GM19397 (cell line): ENCODE data around the gene NRROS.

Experiments
- ATAC-seq: cut with Tn5 transposase; IDR thresholded peaks from one replicate; pipeline ENCODE4 v1.9.1; 2021; ENCODE audit warnings: mild to moderate bottlenecking, moderate library complexity; ENCODE audit not compliant: unreplicated experiment

The NRROS gene

DNA sequence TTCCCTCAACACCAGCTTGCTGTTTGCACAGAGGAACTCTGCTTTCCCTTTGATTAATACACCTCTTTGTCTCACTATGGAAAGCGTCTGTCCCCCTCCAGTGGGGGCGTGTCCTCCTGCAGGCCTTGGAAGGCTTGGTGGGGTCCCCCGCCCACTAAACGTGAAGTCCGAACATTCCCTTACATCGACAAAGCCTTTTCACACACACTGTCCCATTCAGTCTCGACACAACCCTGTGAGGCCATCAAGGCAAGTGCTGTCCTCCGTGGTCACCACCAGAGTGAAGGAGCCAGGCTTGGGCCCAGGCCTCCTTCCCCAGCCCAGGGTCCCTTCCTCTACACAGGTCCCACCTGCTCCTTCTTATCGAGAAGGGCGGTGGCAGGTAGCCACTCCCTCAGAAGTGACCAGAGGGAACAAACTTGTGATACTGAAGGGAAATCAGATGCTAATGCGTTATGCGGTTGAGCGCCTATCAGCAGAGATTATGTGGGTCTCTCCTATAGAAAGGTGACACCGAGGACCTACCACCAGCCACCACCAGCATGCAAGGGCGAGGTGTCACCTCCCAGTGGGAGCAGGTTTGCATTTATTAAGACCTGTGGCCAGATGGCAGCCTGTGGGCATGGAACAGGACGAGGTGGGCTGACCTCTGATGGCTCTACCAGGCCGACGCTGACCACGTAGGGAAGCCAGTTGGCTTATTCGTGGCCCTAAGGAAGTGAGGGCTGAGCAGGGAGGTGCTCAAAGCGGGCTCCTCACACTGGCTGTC lies 6.6 kb downstream of the NRROS start:
- no peak for ATAC-seq

GRCh38 chr3:196646666-196647216 lies 7.2 kb downstream of the NRROS start:
- ATAC-seq: no peak

GRCh38 chr3:196650740-196651311 lies 11.3 kb downstream of the NRROS start:
- ATAC-seq: no peak

DNA sequence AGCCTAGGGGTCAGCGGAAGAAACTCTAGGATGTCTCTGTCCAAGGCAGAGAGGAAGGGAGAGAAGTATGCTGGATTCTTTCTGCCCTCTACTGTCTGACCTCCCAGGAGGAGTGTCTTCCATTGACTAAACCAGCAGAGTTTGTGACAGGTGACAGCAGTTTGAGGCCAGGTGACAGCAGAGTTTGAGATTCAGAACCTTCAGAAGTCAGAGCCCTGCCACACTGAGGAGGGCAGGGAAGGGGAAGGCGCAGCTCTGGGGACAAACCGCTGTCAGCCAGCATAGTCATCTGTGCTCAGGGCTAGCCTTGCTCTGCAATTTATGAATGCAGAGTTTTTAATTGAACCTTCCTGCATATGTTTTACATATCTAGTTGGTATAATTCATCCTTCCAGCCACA lies 12.3 kb downstream of the NRROS start:
- no peak for ATAC-seq

GRCh38 chr3:196652961-196653795 lies 13.7 kb downstream of the NRROS start:
- ATAC-seq: no peak

DNA sequence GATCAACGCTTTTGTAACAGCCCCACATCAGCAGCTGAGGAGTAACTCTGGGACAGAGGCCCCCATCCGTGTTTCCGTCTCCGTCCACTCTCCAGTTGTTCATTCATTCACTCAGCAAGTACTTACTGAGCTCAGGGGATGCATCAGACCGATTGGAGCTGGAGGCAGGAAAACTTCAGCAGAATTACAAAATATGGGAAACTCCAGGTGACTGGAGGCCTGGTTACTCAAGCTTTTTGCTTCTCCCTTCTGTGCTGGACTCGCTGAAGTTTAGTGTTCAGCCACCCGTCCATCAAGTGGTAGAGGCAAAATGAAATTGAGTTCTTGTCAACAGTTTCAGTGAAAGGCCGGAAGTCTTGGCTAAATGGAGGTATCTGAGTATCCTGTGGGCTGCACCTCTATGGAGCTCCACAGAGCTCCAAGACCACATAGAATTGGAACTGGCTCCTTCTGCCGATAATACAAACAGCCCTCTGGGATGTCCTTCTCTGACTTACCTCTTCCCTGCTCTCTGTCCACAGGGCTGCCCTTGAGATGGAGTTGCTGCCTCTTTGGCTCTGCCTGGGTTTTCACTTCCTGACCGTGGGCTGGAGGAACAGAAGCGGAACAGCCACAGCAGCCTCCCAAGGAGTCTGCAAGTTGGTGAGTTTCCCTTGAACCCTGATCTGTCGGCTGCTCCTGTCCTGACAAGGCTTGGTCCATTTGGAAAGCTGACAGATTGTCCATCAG lies 14.7 kb downstream of the NRROS start:
- no peak for ATAC-seq

DNA sequence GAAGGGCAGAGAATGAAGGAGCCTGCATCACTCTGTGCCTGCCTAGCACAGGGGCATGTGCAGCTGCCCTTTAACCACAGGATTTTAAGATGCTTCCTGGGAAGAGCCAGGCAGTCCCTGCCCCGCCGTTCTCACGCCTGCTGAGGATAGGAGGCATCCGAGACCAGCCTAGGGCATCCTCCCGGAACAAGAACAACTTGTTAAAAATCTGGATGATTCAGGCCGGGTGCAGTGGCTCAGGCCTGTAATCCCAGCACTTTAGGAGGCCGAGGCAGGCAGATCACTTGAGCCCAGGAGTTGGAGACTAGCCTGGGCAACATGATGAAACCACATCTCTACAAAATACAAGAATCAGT lies 15.2 kb downstream of the NRROS start:
- no peak for ATAC-seq

DNA sequence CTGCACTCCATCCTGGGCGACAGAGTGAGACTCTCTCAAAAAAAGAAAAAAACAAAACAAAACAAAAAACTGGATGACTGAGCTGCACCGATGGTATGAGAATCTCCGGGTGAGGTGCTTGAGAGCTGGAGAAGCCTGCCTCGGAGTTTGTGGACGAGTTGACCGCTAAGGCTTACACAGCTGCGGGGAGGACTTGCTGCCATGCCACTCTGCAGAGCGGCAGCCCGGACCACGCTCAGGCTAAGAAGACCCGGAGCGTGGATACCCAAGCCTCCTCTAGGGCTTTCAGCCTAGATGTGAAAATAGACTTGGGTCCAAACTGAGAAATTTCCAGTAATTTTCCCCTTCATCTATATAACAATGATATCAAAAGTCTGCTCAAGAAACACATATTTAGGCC lies 16.0 kb downstream of the NRROS start:
- ATAC-seq: no peak

- no peak for ATAC-seq
These were observed 16.7 kb downstream of the NRROS start for GRCh38 chr3:196656213-196656612.

- no peak for ATAC-seq
These were observed 20.4 kb downstream of the NRROS start for GRCh38 chr3:196659901-196660351.

DNA sequence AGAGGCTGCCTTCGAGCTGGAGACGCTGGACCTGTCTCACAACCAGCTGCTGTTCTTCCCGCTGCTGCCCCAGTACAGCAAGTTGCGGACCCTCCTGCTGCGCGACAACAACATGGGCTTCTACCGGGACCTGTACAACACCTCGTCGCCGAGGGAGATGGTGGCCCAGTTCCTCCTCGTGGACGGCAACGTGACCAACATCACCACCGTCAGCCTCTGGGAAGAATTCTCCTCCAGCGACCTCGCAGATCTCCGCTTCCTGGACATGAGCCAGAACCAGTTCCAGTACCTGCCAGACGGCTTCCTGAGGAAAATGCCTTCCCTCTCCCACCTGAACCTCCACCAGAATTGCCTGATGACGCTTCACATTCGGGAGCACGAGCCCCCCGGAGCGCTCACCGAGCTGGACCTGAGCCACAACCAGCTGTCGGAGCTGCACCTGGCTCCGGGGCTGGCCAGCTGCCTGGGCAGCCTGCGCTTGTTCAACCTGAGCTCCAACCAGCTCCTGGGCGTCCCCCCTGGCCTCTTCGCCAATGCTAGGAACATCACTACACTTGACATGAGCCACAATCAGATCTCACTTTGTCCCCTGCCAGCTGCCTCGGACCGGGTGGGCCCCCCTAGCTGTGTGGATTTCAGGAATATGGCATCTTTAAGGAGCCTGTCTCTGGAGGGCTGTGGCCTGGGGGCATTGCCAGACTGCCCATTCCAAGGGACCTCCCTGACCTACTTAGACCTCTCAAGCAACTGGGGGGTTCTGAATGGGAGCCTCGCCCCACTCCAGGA lies 21.1 kb downstream of the NRROS start:
- no peak for ATAC-seq

DNA sequence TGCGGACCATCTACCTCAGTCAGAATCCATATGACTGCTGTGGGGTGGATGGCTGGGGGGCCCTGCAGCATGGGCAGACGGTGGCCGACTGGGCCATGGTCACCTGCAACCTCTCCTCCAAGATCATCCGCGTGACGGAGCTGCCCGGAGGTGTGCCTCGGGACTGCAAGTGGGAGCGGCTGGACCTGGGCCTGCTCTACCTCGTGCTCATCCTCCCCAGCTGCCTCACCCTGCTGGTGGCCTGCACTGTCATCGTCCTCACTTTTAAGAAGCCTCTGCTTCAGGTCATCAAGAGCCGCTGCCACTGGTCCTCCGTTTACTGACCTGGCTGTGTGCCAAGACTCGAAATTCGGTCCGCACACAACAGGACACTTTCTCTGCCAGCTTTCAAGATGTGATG lies 21.9 kb downstream of the NRROS start:
- ATAC-seq: no peak

GRCh38 chr3:196662033-196662432 lies 22.5 kb downstream of the NRROS start:
- no peak for ATAC-seq

DNA sequence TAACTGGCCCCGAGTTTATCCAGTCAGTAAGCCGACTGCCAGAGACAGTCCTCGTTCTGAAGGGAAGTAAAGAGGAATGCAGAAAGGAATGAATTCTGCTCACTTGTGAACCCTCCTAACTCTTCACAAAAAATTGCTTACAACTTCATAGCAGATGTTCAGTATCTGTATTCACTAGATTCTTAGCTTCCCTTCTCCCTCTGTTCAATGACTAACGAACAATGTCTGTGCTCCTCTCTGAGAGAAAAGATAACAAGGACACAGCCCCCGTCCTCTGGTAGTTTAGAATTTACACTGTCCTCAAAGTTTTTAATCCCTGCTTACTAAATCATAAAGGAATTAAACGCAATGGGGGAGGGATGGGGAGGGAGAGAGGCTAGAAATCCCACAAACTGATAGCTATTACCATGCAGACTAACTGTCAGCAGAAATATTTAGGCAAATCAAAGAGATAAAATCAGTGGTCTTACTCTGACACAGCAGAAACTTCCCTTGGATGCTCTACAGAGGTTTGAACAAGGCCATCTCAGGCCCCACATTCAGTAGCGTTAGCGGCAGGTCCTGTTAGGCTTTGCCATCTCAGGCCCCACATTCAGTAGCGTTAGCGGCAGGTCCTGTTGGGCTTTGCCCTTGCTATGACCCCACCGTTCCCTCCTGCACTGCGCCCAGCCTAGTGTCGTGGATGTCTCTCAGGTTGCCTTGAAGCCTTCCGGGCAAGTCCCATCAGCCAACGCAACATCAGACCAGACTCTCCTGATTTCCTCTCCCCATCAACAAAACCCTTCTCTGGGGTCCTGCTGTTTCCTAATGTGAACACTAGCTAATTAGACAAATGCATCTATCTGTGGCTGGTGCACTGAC lies 23.4 kb downstream of the NRROS start:
- ATAC-seq: no peak

DNA sequence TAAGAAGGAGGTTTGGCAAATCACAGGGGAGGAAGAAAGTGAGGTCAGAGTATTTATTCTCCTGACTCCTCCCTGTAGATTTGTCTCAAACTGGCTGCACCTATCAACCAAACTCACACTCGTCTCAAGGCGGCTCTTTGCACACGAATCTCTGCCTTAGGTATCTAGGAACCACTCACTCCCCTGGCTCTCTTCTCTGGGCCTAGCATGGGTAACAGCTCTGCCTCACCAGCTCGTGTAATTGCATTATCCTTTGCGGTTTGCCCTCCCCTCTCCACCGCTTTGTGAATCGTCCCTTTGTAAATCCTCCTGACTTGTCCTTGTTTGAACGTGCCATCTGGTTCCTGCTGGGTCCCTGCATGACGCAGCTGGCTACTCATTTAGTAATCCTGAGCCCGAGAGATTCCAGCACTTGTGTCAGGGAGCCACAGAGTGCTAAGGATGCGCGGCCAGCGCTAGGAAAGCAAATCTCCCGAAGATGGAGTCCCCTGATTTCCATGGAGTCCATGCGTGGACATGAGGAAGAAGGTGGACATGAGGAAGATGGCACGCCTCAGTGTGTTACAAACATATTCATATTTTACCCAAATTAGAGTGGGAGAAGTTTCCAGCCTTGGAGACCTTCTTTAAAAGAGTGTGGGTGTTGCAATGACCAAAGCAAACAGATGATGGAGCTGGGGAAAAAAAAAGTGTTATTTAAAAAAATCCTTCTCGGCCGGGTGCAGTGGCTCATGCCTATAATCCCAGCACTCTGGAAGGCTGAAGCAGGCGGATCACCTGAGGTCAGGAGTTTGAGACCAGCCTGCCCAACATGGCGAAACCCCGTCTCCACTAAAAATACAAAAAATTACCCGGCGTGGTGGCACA lies 26.7 kb downstream of the NRROS start:
- no peak for ATAC-seq

DNA sequence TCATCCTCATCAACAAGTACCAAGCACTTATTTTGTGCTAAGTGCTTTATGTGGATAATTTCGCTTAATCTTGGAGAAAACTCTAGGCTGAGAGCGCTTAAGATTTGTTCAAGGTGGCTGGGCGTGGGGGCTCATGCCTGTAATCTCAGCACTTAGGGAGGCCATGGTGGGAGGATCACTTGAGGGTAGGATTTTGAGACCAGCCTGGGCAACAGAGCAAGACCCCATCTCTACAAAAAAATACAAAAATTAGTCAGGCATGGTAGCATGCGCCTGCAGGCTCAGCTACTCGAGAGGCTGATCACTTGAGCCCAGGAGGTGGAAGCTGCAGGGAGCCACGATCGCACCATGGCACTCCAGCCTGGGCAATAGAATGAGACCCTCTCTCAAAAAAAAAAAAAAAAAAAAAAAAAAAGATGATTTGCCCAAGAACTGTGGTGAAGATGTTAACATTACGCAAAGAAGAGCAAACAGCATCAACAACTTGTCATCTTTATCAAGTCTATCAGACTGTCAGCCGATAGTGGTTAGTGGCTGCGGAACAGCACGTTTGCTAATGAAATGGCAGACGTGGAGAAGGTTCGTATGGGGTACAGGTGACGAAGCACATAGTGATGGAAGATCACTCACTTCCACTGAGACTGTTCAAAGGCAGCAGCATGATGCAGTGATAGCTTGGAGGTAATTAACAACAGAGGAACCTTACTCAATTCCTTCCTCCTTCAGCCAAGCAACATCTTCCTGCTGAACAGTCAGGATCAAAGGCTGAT lies 27.7 kb downstream of the NRROS start:
- no peak for ATAC-seq

GRCh38 chr3:196670339-196670738 lies 30.8 kb downstream of the NRROS start:
- no peak for ATAC-seq

DNA sequence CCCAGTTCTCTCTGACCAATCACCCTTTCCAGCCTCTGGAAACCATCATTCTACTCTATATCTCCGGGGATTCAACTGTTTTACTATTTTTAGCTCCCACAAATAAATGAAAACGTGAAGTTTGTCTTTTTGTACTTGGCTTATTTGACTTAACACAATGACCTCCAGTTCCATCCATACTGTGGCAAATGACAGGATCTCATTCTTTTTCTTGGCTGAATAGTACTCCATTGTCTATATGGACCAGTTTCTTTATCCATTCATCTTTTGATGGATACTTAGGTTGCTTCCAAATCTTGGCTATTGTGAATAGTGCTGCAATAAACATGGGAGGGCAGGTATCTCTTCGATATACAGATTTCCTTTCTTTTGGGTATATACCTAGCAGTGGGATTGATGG lies 34.1 kb downstream of the NRROS start:
- ATAC-seq: no peak
